Breast epithelium (tissue), 4 donors: Measurements from ENCODE around the gene FOCAD. TPM values are rescaled to one million over a fixed set of nuclear protein-coding genes. Genes with fewer than 3 reads are reported as not detected.

Experiments
- DNase-seq, 2 donors: peaks; one replicate each; pipeline ENCODE4 v3.0.0-alpha.2; 2019; ENCODE audit warnings: low spot score in 2 of 2
- H3K27ac ChIP-seq, 2 donors: fragments of 200-600 bp; sonication (generic) in 1 of 2; one replicate each; pipeline ENCODE4 v1.5.1; 2016 to 2019; ENCODE audit warnings: mild to moderate bottlenecking in 1 of 2
- H3K27me3 ChIP-seq, 2 donors: fragments of 200-600 bp; sonication (generic) in 1 of 2; one replicate each; pipeline versions ENCODE4 v1.5.1 to v1.6.0; 2017 to 2019; ENCODE audit warnings: control low read depth in 1 of 2, mild to moderate bottlenecking in 1 of 2
- H3K36me3 ChIP-seq: fragments of 200-600 bp; one replicate; pipeline ENCODE4 v1.5.1; 2019
- H3K4me1 ChIP-seq, 2 donors: fragments of 200-600 bp; sonication (generic); one replicate each; pipeline ENCODE4 v1.5.1; 2016 to 2019; ENCODE audit warnings: control low read depth in 1 of 2
- H3K4me3 ChIP-seq, 3 donors: fragments of 200-600 bp; sonication (generic); 1 replicate in 2 of 3; 2 replicates in 1 of 3; pipeline ENCODE4 v1.5.1; 2016 to 2019; ENCODE audit warnings: mild to moderate bottlenecking in 3 of 3, moderate library complexity in 2 of 3
- H3K9me3 ChIP-seq, 2 donors: fragments of 200-600 bp; sonication (generic) in 1 of 2; one replicate each; pipeline ENCODE4 v1.5.1; 2016 to 2019; ENCODE audit warnings: control low read depth in 1 of 2
- POLR2A ChIP-seq: fragments of 450-650 bp; IDR thresholded peaks from one replicate; pipeline ENCODE4 v1.6.1; 2016; ENCODE audit warnings: antibody characterized with exemption, mild to moderate bottlenecking, moderate library complexity
- POLR2AphosphoS5 ChIP-seq, 3 donors: sonication (generic); formaldehyde crosslinking; IDR thresholded peaks; one replicate each; pipeline ENCODE4 v1.6.1; 2017; ENCODE audit warnings: antibody characterized with exemption in 3 of 3
- intact Hi-C: fragments of 100-400 bp; cut with DNase I; formaldehyde crosslinking; loops from one replicate; pipeline ENCODE4 v1.15.1; 2023; ENCODE audit warnings: low total_unique reads
- total RNA-seq, 3 donors: library from RNA; depleted of rRNA; stranded (reverse); fragments of >200 nt; gene quantifications; one replicate each; pipeline ENCODE4 v1.1.0, GENCODE V29; 2016
- TF ChIP-seq, protein P1 (sequence below), 3 donors: fragments of 450-650 bp; IDR thresholded peaks; one replicate each; pipeline ENCODE4 v1.5.1; 2016 to 2017; ENCODE audit warnings: antibody characterized with exemption in 3 of 3, mild to moderate bottlenecking in 3 of 3, moderate library complexity in 3 of 3

The FOCAD gene
- total RNA-seq, 3 donors from 2014 or later: 23.4 to 48.1 (median 36.7) TPM

DNA sequence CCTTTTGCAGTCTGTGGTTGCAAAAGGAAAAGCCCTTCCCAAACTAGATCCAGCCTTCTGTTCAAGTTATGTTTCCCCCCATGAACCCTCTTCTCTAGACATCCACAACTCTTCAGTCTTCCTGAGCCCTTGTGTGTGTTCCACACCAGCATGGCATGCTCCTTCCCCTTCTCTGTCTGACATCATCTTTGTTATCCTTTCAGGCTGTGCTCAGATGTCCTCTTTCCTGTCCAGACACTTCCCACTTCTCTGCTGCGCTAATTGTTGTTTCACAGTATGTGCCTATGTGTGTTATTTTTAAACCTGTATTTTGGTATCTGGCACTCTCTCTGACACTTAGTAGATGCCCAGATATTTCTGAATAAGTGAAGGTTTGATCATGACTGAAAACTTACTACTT lies 38.2 kb downstream of the FOCAD start:
- Histone ChIP-seq H3K4me1 (no peaks in the 10 kb centered on the region), H3K27me3 (no peaks in the 10 kb centered on the region), H3K27ac (no peak overlapping the region), H3K9me3 (no peaks in the 10 kb centered on the region), H3K36me3 (no peaks in the 10 kb centered on the region), H3K4me3 (no peak overlapping the region)
- no peak for DNase-seq
- TF ChIP-seq, protein P1, sequence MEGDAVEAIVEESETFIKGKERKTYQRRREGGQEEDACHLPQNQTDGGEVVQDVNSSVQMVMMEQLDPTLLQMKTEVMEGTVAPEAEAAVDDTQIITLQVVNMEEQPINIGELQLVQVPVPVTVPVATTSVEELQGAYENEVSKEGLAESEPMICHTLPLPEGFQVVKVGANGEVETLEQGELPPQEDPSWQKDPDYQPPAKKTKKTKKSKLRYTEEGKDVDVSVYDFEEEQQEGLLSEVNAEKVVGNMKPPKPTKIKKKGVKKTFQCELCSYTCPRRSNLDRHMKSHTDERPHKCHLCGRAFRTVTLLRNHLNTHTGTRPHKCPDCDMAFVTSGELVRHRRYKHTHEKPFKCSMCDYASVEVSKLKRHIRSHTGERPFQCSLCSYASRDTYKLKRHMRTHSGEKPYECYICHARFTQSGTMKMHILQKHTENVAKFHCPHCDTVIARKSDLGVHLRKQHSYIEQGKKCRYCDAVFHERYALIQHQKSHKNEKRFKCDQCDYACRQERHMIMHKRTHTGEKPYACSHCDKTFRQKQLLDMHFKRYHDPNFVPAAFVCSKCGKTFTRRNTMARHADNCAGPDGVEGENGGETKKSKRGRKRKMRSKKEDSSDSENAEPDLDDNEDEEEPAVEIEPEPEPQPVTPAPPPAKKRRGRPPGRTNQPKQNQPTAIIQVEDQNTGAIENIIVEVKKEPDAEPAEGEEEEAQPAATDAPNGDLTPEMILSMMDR (IDR thresholded peaks at IDR 0.05): no peak
- TF ChIP-seq POLR2AphosphoS5 (IDR thresholded peaks at IDR 0.05) (no peak), POLR2A (no peak)
- intact Hi-C loops: no loop called here

DNA sequence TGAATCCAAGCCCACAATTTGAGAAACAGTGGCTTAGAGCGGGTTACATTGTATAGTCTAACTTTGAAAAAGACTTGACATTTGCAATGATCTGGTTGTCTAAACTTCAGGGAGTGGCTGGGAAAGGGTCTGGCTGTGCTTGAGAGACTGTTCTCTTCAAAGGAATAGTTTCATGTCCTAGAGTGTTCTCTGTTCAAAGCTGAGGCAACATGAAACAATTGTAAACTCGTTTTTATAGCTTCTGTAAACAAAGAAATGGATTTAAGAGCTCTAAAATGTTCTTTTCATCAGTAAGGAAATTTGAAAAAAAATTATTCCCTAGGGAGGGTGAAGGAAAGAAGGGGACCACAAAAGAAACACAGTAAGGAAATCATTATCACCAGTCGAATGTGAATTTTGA lies 41.6 kb downstream of the FOCAD start:
- no peaks in the 10 kb centered on the region for H3K27me3 ChIP-seq
- H3K4me3 ChIP-seq: no peak overlapping the region
- intact Hi-C loops: no loop called here
- no peaks in the 10 kb centered on the region for H3K9me3 ChIP-seq
- no peaks in the 10 kb centered on the region for H3K4me1 ChIP-seq
- H3K36me3 ChIP-seq: no peaks in the 10 kb centered on the region
- H3K27ac ChIP-seq: no peak overlapping the region
- DNase-seq: no peak
- TF ChIP-seq POLR2A (no peak), POLR2AphosphoS5 (IDR thresholded peaks at IDR 0.05) (no peak)
- TF ChIP-seq, protein P1 (IDR thresholded peaks at IDR 0.05): no peak

DNA sequence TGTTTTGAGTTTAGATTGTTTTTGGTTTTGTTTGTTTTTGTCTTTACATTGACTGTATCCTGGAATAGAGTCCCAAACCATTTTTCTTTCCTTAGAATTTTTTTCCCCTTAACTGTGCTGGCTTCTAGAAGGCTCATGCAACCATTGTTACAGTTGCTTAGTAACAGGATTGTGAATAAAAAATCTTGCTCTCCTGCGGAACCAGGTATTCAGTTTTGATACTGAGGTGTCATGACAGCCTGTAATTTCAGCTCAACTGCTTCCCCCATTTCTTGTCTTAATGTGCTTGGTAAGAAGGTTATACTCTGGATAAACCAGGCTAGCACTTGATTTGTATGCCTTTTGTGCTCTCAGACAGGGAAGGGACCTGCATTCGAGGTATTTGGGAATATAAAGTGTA lies 42.1 kb downstream of the FOCAD start:
- DNase-seq: no peak
- H3K4me3 ChIP-seq: no peak overlapping the region
- H3K36me3 ChIP-seq: no peaks in the 10 kb centered on the region
- TF ChIP-seq POLR2AphosphoS5 (IDR thresholded peaks at IDR 0.05): no peak
- TF ChIP-seq, protein P1 (IDR thresholded peaks at IDR 0.05): no peak
- no peak for TF ChIP-seq POLR2A
- H3K4me1 ChIP-seq: no peaks in the 10 kb centered on the region
- no peaks in the 10 kb centered on the region for H3K9me3 ChIP-seq
- H3K27ac ChIP-seq: no peak overlapping the region
- intact Hi-C loops: no loop called here
- H3K27me3 ChIP-seq: no peaks in the 10 kb centered on the region

DNA sequence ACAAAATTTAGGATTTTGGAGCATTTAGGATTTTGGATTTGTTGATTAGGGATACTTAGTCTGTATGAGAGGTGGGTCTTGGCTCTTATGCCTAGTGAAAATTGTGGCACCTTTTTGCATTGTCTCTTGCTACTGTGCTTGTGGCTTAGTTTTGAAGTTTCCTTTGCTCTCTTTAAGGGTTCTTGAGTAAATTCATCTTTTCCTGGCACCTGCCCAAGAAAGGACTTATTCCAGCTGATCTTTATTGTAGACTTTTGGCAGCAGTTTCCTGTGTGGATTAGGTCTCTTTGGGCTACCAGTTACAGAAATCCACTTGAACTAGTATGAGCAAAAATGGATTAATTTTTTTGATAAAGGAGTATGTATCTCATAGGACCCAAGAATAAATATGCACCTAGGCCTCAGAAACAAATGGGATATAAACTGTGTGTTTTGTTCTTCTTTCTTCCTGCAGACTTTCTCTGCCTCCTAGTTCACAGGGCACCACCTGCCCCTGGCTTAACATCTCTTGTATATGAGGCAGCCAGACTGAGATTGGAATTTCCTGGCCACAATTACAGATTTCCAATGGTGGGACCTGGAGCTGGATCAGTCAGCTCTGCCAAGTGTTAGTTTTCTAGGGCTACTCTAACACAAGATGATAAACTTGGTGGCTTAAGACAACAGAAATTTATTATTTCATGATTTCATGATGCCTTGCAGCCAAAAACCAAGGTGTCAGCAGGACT lies 44.6 kb downstream of the FOCAD start:
- no peak for DNase-seq
- intact Hi-C loops: no loop called here

DNA sequence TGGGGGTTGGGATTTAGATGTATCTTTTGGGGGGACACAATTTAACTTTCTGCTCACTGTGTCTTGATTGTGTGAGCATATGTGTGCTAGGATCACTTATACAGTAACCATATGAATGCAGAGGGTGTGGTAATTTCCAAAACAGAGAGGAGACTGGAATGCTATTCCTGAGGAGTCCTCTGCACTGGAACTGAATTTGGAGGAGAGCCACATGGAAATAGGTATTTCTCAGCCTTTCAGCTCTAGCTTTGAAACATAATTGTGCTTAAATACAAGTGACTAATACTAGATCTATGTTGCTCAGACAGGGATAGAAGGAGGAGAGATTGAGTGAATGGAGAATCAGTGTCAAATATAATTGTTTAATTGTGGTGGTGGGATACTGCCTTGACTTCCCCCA lies 45.5 kb downstream of the FOCAD start:
- H3K27me3 ChIP-seq: no peaks in the 10 kb centered on the region

More for the DNA sequence above, 44.6 kb downstream of the FOCAD start:
- no peak overlapping the region for H3K27ac ChIP-seq
- H3K36me3 ChIP-seq: no peaks in the 10 kb centered on the region
- no peaks in the 10 kb centered on the region for H3K9me3 ChIP-seq
- H3K4me3 ChIP-seq: no peak overlapping the region
- no peaks in the 10 kb centered on the region for H3K4me1 ChIP-seq
- TF ChIP-seq, protein P1 (IDR thresholded peaks at IDR 0.05): no peak
- TF ChIP-seq POLR2AphosphoS5 (IDR thresholded peaks at IDR 0.05): no peak
- TF ChIP-seq POLR2A: no peak
- H3K27me3 ChIP-seq: no peaks in the 10 kb centered on the region

More for the DNA sequence above, 45.5 kb downstream of the FOCAD start:
- intact Hi-C loops: no loop called here
- H3K4me1 ChIP-seq: no peaks in the 10 kb centered on the region
- H3K27ac ChIP-seq: no peak overlapping the region
- no peaks in the 10 kb centered on the region for H3K36me3 ChIP-seq
- H3K9me3 ChIP-seq: no peaks in the 10 kb centered on the region
- no peak overlapping the region for H3K4me3 ChIP-seq
- no peak for DNase-seq
- TF ChIP-seq POLR2AphosphoS5 (IDR thresholded peaks at IDR 0.05) (no peak), POLR2A (no peak)
- TF ChIP-seq, protein P1 (IDR thresholded peaks at IDR 0.05): no peak
